IPS-20b (cell line): ENCODE data around the gene CITED4.
"Not testable (repeated sequence)": the region's sequence is repeated elsewhere in the genome, so short reads cannot be mapped to it uniquely, and the experiment has no call there.

Source experiments
- H3K27ac ChIP-seq: one replicate; pipeline ENCODE4 v1.5.1; 2013; ENCODE audit warnings: low read length
- H3K27me3 ChIP-seq: 2 replicates; pipeline ENCODE4 v1.6.1; 2013; ENCODE audit warnings: mild to moderate bottlenecking, low read length, inconsistent platforms; ENCODE audit not compliant: insufficient read depth
- H3K36me3 ChIP-seq: 2 replicates; pipeline ENCODE4 v1.6.1; 2013; ENCODE audit warnings: low read depth, mild to moderate bottlenecking, inconsistent platforms, low read length, moderate library complexity; ENCODE audit not compliant: insufficient read depth
- H3K4me1 ChIP-seq: 2 replicates; pipeline ENCODE4 v1.6.1; 2013; ENCODE audit warnings: mild to moderate bottlenecking, control low read depth, inconsistent platforms, low read length, moderate library complexity; ENCODE audit not compliant: insufficient read depth
- H3K4me3 ChIP-seq: 2 replicates; pipeline ENCODE4 v1.5.1; 2013; ENCODE audit warnings: mild to moderate bottlenecking, low read length, inconsistent platforms
- H3K9ac ChIP-seq: 2 replicates; pipeline ENCODE4 v1.6.1; 2013; ENCODE audit warnings: low read depth, mild to moderate bottlenecking, inconsistent platforms, low read length, moderate library complexity
- H3K9me3 ChIP-seq: 2 replicates; pipeline ENCODE4 v1.6.1; 2013; ENCODE audit warnings: mild to moderate bottlenecking, low read depth, low read length, inconsistent platforms; ENCODE audit not compliant: insufficient read depth

The CITED4 gene

GRCh38 chr1:40897513-40897912 is 35.4 kb upstream of the CITED4 start:
- Histone ChIP-seq H3K27me3 (no peaks in the 10 kb centered on the region), H3K4me1 (peaks cover 5% of the 10 kb centered on the region), H3K9ac (no peak overlapping the region), H3K27ac (no peak overlapping the region), H3K9me3 (peaks cover 20% of the 10 kb centered on the region), H3K36me3 (no peaks in the 10 kb centered on the region), H3K4me3 (no peak overlapping the region)

- Histone ChIP-seq H3K27me3 (no peaks in the 10 kb centered on the region), H3K9ac (no peak overlapping the region), H3K27ac (no peak overlapping the region), H3K4me3 (no peak overlapping the region), H3K4me1 (peaks cover 5% of the 10 kb centered on the region), H3K9me3 (peaks cover 20% of the 10 kb centered on the region), H3K36me3 (no peaks in the 10 kb centered on the region)
Measured at GRCh38 chr1:40896482-40896881, 34.3 kb upstream of the CITED4 start.

GRCh38 chr1:40895601-40896000 is 33.4 kb upstream of the CITED4 start:
- Histone ChIP-seq H3K4me1 (peaks cover 5% of the 10 kb centered on the region), H3K9me3 (peaks cover 20% of the 10 kb centered on the region), H3K9ac (no peak overlapping the region), H3K36me3 (no peaks in the 10 kb centered on the region), H3K4me3 (no peak overlapping the region), H3K27ac (no peak overlapping the region), H3K27me3 (no peaks in the 10 kb centered on the region)

- H3K36me3 ChIP-seq, H3K4me3 ChIP-seq, H3K27me3 ChIP-seq, H3K4me1 ChIP-seq, H3K9ac ChIP-seq, H3K27ac ChIP-seq: not testable (repeated sequence)
- peaks cover 20% of the 10 kb centered on the region for H3K9me3 ChIP-seq
Measured at GRCh38 chr1:40894858-40895257, 32.7 kb upstream of the CITED4 start.

GRCh38 chr1:40894455-40894854 is 32.3 kb upstream of the CITED4 start:
- no peak overlapping the region for H3K27ac ChIP-seq
- H3K4me3 ChIP-seq: no peak overlapping the region
- H3K9ac ChIP-seq: no peak overlapping the region
- H3K9me3 ChIP-seq: peaks cover 20% of the 10 kb centered on the region
- H3K4me1 ChIP-seq: peaks cover 5% of the 10 kb centered on the region
- no peaks in the 10 kb centered on the region for H3K36me3 ChIP-seq
- no peaks in the 10 kb centered on the region for H3K27me3 ChIP-seq

- no peak overlapping the region for H3K4me3 ChIP-seq
- no peaks in the 10 kb centered on the region for H3K27me3 ChIP-seq
- peaks cover 20% of the 10 kb centered on the region for H3K9me3 ChIP-seq
- no peak overlapping the region for H3K9ac ChIP-seq
- H3K27ac ChIP-seq: no peak overlapping the region
- H3K4me1 ChIP-seq: peaks cover 2% of the 10 kb centered on the region
- no peaks in the 10 kb centered on the region for H3K36me3 ChIP-seq
Measured at GRCh38 chr1:40893946-40894345, 31.8 kb upstream of the CITED4 start.

- H3K4me3 ChIP-seq: no peak overlapping the region
- no peak overlapping the region for H3K27ac ChIP-seq
- peaks cover 7% of the 10 kb centered on the region; the same call in 1 of the 2 replicates for H3K27me3 ChIP-seq
- H3K9ac ChIP-seq: no peak overlapping the region
- H3K9me3 ChIP-seq: peaks cover 20% of the 10 kb centered on the region
- H3K36me3 ChIP-seq: no peaks in the 10 kb centered on the region
- no peaks in the 10 kb centered on the region for H3K4me1 ChIP-seq
Measured at GRCh38 chr1:40892354-40892753, 30.2 kb upstream of the CITED4 start.

GRCh38 chr1:40890771-40891170 is 28.6 kb upstream of the CITED4 start:
- Histone ChIP-seq H3K27ac (no peak overlapping the region), H3K27me3 (peaks cover 16% of the 10 kb centered on the region; the same call in 1 of the 2 replicates), H3K4me3 (no peak overlapping the region), H3K9ac (no peak overlapping the region), H3K36me3 (no peaks in the 10 kb centered on the region), H3K4me1 (no peaks in the 10 kb centered on the region), H3K9me3 (peaks cover 20% of the 10 kb centered on the region)

- Histone ChIP-seq H3K9me3 (no peaks in the 10 kb centered on the region), H3K9ac (no peak overlapping the region), H3K27ac (no peak overlapping the region), H3K36me3 (no peaks in the 10 kb centered on the region), H3K4me3 (no peak overlapping the region), H3K27me3 (peaks cover 43% of the 10 kb centered on the region), H3K4me1 (no peaks in the 10 kb centered on the region)
Measured at GRCh38 chr1:40887652-40888051, 25.5 kb upstream of the CITED4 start.

- H3K36me3 ChIP-seq: no peaks in the 10 kb centered on the region
- H3K27me3 ChIP-seq: peaks cover 43% of the 10 kb centered on the region
- H3K9me3 ChIP-seq: no peaks in the 10 kb centered on the region
- H3K27ac ChIP-seq: no peak overlapping the region
- H3K4me3 ChIP-seq: no peak overlapping the region
- H3K9ac ChIP-seq: no peak overlapping the region
- H3K4me1 ChIP-seq: no peaks in the 10 kb centered on the region
Measured at GRCh38 chr1:40887012-40887378, 24.8 kb upstream of the CITED4 start.

- H3K36me3 ChIP-seq: no peaks in the 10 kb centered on the region
- H3K27ac ChIP-seq: no peak overlapping the region
- no peak overlapping the region for H3K4me3 ChIP-seq
- no peaks in the 10 kb centered on the region for H3K9me3 ChIP-seq
- no peaks in the 10 kb centered on the region for H3K4me1 ChIP-seq
- H3K9ac ChIP-seq: no peak overlapping the region
- H3K27me3 ChIP-seq: peaks cover 43% of the 10 kb centered on the region
Measured at GRCh38 chr1:40886318-40887011, 24.3 kb upstream of the CITED4 start.

- Histone ChIP-seq H3K4me1 (no peaks in the 10 kb centered on the region), H3K9me3 (no peaks in the 10 kb centered on the region), H3K9ac (no peak overlapping the region), H3K27ac (no peak overlapping the region), H3K27me3 (peaks cover 43% of the 10 kb centered on the region), H3K4me3 (peak overlapping the region; percentile 48; the same call in 1 of the 2 replicates), H3K36me3 (no peaks in the 10 kb centered on the region)
Measured at GRCh38 chr1:40884055-40884795, 22.1 kb upstream of the CITED4 start.
